GM19395 (cell line): Measurements from ENCODE around the gene FOXP1.

Source experiments
- ATAC-seq: cut with Tn5 transposase; IDR thresholded peaks from one replicate; pipeline ENCODE4 v1.9.1; 2021; ENCODE audit warnings: mild to moderate bottlenecking, moderate library complexity; ENCODE audit not compliant: unreplicated experiment

FOXP1 gene

GRCh38 chr3:71565976-71566375 is 17.6 kb downstream of the FOXP1 start:
- no peak for ATAC-seq

GRCh38 chr3:71565316-71565715 is 18.2 kb downstream of the FOXP1 start:
- ATAC-seq, result no peak

GRCh38 chr3:71564361-71564760 is 19.2 kb downstream of the FOXP1 start:
- peak; percentile 47 for ATAC-seq

- peak; percentile 92 for ATAC-seq
Observed at GRCh38 chr3:71563827-71564226, 19.7 kb downstream of the FOXP1 start.

- no peak for ATAC-seq
Observed at GRCh38 chr3:71562938-71563337, 20.6 kb downstream of the FOXP1 start.

- no peak for ATAC-seq
Observed at GRCh38 chr3:71560665-71561064, 22.9 kb downstream of the FOXP1 start.

- no peak for ATAC-seq
Observed at GRCh38 chr3:71559578-71560162, 23.9 kb downstream of the FOXP1 start.

- ATAC-seq, result no peak
Observed at GRCh38 chr3:71559021-71559420, 24.5 kb downstream of the FOXP1 start.

- ATAC-seq, result no peak
Observed at GRCh38 chr3:71554649-71555048, 28.9 kb downstream of the FOXP1 start.

GRCh38 chr3:71551311-71551919 is 32.1 kb downstream of the FOXP1 start:
- ATAC-seq, result no peak

GRCh38 chr3:71549951-71550350 is 33.6 kb downstream of the FOXP1 start:
- ATAC-seq, result no peak

GRCh38 chr3:71548705-71549384 is 34.7 kb downstream of the FOXP1 start:
- peak; percentile 96 for ATAC-seq

- ATAC-seq, result no peak
Observed at GRCh38 chr3:71547249-71548198, 36.0 kb downstream of the FOXP1 start.

- ATAC-seq, result no peak
Observed at GRCh38 chr3:71546821-71547220, 36.7 kb downstream of the FOXP1 start.

GRCh38 chr3:71545330-71545729 is 38.2 kb downstream of the FOXP1 start:
- no peak for ATAC-seq

- ATAC-seq, result no peak
Observed at GRCh38 chr3:71543371-71544016, 40.0 kb downstream of the FOXP1 start.

GRCh38 chr3:71542521-71543370 is 40.8 kb downstream of the FOXP1 start:
- ATAC-seq, result peak; percentile 71

- no peak for ATAC-seq
Observed at GRCh38 chr3:71541313-71541712, 42.2 kb downstream of the FOXP1 start.

- ATAC-seq, result no peak
Observed at GRCh38 chr3:71537211-71537611, 46.3 kb downstream of the FOXP1 start.
